Measurements from ENCODE around the gene CBLB.
A peak's percentile ranks its signal among the peaks of the same experiment; 100 is the strongest.

The CBLB gene

DNA sequence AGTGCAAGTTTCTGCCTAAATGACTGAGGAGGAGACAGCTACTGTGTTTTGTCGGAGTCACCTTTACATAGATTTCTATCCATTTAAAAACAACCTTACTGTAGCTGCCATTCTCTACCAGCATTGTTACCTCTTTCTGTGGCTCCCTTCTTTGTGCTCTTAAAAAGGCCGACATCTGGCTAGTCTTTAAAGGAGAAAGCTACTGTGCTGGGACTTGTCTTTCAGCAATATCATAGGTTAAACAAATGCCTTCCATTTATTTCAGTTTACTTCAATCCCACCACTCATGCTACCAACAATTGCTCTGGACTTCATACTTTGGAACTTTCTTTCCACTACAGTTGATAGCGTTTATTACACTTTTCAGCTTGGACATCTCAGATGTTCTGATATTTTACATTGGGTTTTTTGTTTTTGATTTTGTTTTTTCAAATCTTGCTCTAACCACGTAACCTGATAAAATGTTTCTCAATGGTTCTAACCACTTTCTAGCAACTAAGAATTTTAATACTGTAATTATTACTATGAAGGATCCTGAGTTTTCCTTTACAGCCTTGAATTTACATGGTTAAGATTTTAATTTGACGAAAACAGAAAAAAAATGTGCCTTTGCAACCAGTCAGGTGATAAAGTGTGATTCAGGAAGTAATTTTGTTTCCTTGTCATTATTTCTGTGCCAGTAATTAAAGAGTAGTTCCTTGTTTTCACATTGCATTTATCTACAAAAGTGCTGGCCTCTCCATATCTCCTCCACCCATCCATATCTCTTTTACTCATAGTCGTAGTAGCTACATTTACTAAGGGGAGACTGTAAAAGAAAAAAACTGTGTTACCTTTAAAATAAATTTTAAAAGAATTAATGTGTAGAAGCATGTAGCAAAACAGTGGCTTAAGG, 1.3 kb upstream of the CBLB start:
- no peaks in the 10 kb centered on the region for H3K27me3 ChIP-seq (ENCODE audit: low read depth, low read length)
- H3K9me3 ChIP-seq (ENCODE audit: control insufficient read depth in 1 of 2, low read length in 2 of 2): no peaks in the 10 kb centered on the region
- H3K4me1 ChIP-seq (ENCODE audit: control insufficient read depth in 1 of 2, insufficient read depth in 2 of 2, low read length in 2 of 2): peaks cover 14 to 23% of the 10 kb centered on the region in 2 donors
- peak overlapping the region; percentile 85 to 96 for H3K4me3 ChIP-seq (ENCODE audit: low read depth in 1 of 2, low read length in 2 of 2)
- peak overlapping the region; percentile 95 for H3K27ac ChIP-seq (ENCODE audit: low read length)
- H3K36me3 ChIP-seq (ENCODE audit: control insufficient read depth in 1 of 2, insufficient read depth in 2 of 2, low read length in 2 of 2): peaks cover 8 to 20% of the 10 kb centered on the region in 2 donors

DNA sequence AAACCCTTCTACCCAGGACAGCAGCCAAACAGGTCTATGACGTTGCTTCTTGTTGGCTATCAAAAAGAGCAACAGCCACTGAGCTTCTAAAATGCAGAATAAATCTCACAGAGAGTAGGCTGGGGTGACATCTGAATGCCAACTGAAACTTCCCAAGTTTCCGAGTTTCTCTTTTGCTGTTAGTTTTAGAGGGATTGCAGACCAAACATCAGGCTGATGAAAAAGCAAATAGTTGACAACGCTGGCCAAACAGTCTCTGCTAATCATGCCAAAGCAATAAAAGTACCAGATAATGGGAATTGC, 670 bp upstream of the CBLB start:
- H3K27ac ChIP-seq (ENCODE audit: low read length): peak overlapping the region; percentile 95
- peaks cover 14 to 27% of the 10 kb centered on the region in 2 donors for H3K4me1 ChIP-seq (ENCODE audit: control insufficient read depth in 1 of 2, insufficient read depth in 2 of 2, low read length in 2 of 2)
- peaks cover 13 to 25% of the 10 kb centered on the region in 2 donors for H3K36me3 ChIP-seq (ENCODE audit: control insufficient read depth in 1 of 2, insufficient read depth in 2 of 2, low read length in 2 of 2)
- peak overlapping the region; percentile 85 to 96 for H3K4me3 ChIP-seq (ENCODE audit: low read depth in 1 of 2, low read length in 2 of 2)
- no peaks in the 10 kb centered on the region for H3K27me3 ChIP-seq (ENCODE audit: low read depth, low read length)
- H3K9me3 ChIP-seq (ENCODE audit: control insufficient read depth in 1 of 2, low read length in 2 of 2): no peaks in the 10 kb centered on the region

DNA sequence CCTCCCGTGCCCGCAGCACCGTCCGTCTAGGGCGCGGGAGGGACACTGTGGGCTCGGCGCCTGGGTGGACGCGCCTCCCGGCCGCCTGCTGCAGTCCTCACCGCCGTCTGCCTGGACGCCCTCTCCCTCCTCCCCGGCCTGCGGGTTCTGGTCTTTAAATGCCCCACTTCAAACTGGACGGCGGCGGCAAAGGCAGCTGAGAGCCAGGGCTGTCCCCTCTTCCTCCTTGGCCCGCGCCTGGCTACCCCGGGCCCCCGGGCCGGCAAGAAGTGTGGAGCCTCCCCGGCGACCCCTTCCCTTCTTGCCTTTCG, 426 bp downstream of the CBLB start:
- H3K36me3 ChIP-seq (ENCODE audit: control insufficient read depth in 1 of 2, insufficient read depth in 2 of 2, low read length in 2 of 2): peaks cover 16 to 30% of the 10 kb centered on the region in 2 donors
- H3K27me3 ChIP-seq (ENCODE audit: low read depth, low read length): no peaks in the 10 kb centered on the region
- H3K27ac ChIP-seq (ENCODE audit: low read length): peak overlapping the region; percentile 92
- no peaks in the 10 kb centered on the region for H3K9me3 ChIP-seq (ENCODE audit: control insufficient read depth in 1 of 2, low read length in 2 of 2)
- peaks cover 20 to 32% of the 10 kb centered on the region in 2 donors for H3K4me1 ChIP-seq (ENCODE audit: control insufficient read depth in 1 of 2, insufficient read depth in 2 of 2, low read length in 2 of 2)
- H3K4me3 ChIP-seq (ENCODE audit: low read depth in 1 of 2, low read length in 2 of 2): peak overlapping the region; percentile 88 to 96

DNA sequence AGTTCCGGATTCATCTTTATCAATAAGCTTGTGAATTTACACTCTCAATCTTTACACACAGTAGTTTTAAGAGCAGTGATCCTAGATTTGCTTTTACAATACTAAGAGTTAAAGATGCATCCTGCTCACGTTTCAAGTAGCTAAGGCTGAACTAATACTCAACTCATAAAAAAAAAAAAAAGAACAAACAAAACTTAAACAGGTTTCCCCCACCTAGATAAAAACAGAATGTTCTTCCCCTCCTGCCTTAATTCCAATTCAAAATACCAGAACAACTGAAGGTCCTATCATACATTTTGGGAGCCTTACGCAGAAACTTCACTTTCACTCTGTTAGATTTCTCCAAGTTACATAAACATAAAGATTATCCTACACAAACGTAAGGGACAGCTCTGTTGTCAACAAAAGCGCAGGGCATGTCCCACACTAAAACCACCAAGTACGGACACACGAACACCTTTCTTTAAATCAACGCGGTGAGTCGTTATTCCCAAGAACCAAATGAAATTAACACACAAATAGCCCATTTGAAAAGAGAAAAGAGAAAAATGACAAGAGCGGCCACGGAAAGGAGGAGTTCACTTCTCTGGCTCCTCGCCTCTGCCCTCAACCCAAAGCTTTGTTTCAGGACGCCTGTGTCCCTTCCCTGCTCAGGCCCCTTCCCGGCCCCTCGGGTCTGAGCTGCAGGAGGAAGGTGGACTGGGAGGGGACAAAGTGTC, 941 bp downstream of the CBLB start:
- H3K4me1 ChIP-seq (ENCODE audit: control insufficient read depth in 1 of 2, insufficient read depth in 2 of 2, low read length in 2 of 2): peaks cover 20 to 32% of the 10 kb centered on the region in 2 donors
- no peaks in the 10 kb centered on the region for H3K9me3 ChIP-seq (ENCODE audit: control insufficient read depth in 1 of 2, low read length in 2 of 2)
- no peaks in the 10 kb centered on the region for H3K27me3 ChIP-seq (ENCODE audit: low read depth, low read length)
- peak overlapping the region; percentile 88 to 96 for H3K4me3 ChIP-seq (ENCODE audit: low read depth in 1 of 2, low read length in 2 of 2)
- peak overlapping the region; percentile 92 for H3K27ac ChIP-seq (ENCODE audit: low read length)
- H3K36me3 ChIP-seq (ENCODE audit: control insufficient read depth in 1 of 2, insufficient read depth in 2 of 2, low read length in 2 of 2): peaks cover 16 to 30% of the 10 kb centered on the region in 2 donors

DNA sequence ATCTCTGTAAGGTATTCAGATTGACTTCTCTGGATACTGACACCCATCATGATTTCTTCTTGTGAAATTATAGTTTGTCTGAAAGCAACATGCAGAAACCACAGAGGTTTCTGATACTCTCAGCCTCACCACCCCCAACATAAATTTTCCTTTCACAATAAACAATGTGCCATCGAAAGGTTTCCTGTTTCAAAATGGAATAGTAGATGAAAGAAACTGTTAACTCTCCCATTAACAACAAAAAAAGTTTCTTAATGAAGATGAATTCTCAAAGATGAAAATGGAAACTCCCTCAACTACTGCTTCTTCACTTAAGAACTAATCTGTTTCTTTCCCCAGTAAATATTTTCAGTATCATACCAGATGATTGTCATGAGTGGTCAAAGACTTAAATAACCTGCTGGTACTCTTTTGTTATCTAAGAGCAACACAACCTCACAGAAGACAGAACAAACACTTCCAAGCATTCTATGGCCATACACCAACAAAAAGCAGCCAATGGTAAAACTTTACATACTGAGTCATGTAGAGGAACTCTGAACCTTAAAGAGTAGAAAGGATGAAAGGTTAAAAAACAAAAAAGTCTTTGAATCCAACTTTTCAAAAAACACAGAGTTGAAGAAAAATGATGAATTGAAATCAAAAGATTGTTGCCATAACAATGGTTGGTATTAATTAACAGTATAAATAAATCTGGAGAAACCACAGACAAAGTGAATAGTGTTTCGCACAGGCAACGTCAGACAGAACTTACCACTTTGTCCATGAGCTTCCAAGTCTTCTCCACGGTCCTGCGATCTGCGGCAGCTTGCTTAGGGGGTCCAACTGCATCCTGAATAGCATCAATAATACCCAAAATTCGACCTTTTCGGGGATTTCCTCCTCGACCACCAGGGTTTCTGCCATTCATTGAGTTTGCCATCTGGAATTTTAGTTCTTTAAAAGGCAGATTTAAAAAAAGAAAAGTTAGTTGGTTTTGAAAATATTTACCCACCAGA, 1.9 kb downstream of the CBLB start:
- H3K27ac ChIP-seq (ENCODE audit: low read length): peak overlapping the region; percentile 92
- peaks cover 20 to 32% of the 10 kb centered on the region in 2 donors for H3K4me1 ChIP-seq (ENCODE audit: control insufficient read depth in 1 of 2, insufficient read depth in 2 of 2, low read length in 2 of 2)
- peaks cover 16 to 30% of the 10 kb centered on the region in 2 donors for H3K36me3 ChIP-seq (ENCODE audit: control insufficient read depth in 1 of 2, insufficient read depth in 2 of 2, low read length in 2 of 2)
- peak overlapping the region; percentile 88 to 96 for H3K4me3 ChIP-seq (ENCODE audit: low read depth in 1 of 2, low read length in 2 of 2)
- no peaks in the 10 kb centered on the region for H3K9me3 ChIP-seq (ENCODE audit: control insufficient read depth in 1 of 2, low read length in 2 of 2)
- no peaks in the 10 kb centered on the region for H3K27me3 ChIP-seq (ENCODE audit: low read depth, low read length)

DNA sequence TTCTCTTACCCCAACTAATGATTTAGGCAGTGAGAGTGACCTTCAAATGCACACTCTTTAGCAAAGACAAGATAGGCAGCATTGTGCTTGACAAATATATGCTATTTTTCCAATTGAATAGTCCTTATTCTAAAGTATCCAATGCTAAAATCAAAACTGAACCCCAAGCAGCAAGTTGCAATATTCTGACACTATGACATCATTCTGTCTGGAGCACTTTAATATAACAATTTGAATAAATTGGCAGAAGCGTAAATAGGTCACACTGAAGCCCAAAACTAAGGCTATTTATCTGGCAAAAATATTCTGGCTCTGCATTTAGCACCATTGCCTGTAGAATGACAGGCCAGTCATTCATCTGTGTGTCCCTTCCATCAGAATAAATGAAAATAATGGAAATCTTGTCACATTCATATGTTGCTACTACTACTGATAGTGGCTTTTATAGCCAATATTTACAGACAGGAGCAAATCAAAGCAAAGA, 2.9 kb downstream of the CBLB start:
- no peaks in the 10 kb centered on the region for H3K27me3 ChIP-seq (ENCODE audit: low read depth, low read length)
- no peaks in the 10 kb centered on the region for H3K9me3 ChIP-seq (ENCODE audit: control insufficient read depth in 1 of 2, low read length in 2 of 2)
- H3K27ac ChIP-seq (ENCODE audit: low read length): peak overlapping the region; percentile 92
- peak overlapping the region; percentile 88 to 96 for H3K4me3 ChIP-seq (ENCODE audit: low read depth in 1 of 2, low read length in 2 of 2)
- H3K36me3 ChIP-seq (ENCODE audit: control insufficient read depth in 1 of 2, insufficient read depth in 2 of 2, low read length in 2 of 2): peaks cover 16 to 30% of the 10 kb centered on the region in 2 donors
- H3K4me1 ChIP-seq (ENCODE audit: control insufficient read depth in 1 of 2, insufficient read depth in 2 of 2, low read length in 2 of 2): peaks cover 20 to 32% of the 10 kb centered on the region in 2 donors

DNA sequence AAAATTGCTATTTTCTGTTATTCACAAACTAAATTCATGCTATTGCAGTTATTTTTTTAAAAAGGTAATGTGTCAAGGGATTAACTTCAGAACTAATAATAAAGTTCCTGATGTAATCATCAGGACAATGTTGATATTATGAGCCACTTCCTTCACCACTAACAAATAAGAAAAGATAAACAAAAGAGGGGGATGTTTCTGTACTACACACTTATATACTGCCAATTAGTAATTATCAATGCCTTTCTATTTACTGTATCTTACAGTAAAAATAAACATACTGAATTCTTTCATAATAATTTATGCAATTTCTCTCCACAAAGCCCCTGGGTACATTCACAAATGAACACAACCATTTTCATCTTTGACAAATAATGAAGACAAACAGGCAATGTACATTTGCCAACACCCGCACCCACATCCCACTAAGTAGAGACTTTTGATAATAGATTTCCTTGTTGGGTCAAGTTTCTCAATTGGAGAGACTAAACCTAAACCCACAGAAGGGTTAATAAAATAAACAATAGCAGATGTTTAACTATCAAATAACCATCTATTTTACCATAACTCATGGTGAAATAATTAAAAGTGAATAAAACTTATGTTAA, 3.7 kb downstream of the CBLB start:
- Histone ChIP-seq H3K4me1 (ENCODE audit: control insufficient read depth in 1 of 2, insufficient read depth in 2 of 2, low read length in 2 of 2) (peaks cover 17 to 34% of the 10 kb centered on the region in 2 donors), H3K4me3 (ENCODE audit: low read depth in 1 of 2, low read length in 2 of 2) (peak overlapping the region; percentile 88 to 96), H3K27ac (ENCODE audit: low read length) (peak overlapping the region; percentile 92)

DNA sequence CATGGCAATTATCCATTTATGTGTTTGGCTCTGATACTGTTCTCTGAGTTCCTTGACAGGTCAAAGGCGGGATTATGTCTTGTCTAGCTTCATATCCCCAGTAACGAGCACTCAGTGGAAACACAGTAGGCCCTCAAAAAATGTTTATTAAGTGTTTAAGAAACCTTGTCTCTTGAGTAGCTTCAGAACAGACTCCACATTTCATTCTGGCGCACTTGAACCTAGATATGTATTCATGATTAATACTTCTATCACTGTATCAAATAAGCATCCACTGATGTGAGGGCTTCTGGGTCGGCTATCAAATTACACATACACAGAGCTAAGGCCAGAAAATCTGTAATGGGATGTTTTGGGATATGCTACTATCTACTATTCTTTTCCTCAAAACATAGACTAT, 4.6 kb downstream of the CBLB start:
- Histone ChIP-seq H3K4me1 (ENCODE audit: control insufficient read depth in 1 of 2, insufficient read depth in 2 of 2, low read length in 2 of 2) (peaks cover 12 to 31% of the 10 kb centered on the region in 2 donors), H3K27me3 (ENCODE audit: low read depth, low read length) (no peaks in the 10 kb centered on the region), H3K27ac (ENCODE audit: low read length) (peak overlapping the region; percentile 56), H3K9me3 (ENCODE audit: control insufficient read depth in 1 of 2, low read length in 2 of 2) (no peaks in the 10 kb centered on the region), H3K36me3 (ENCODE audit: control insufficient read depth in 1 of 2, insufficient read depth in 2 of 2, low read length in 2 of 2) (peaks cover 21 to 31% of the 10 kb centered on the region in 2 donors), H3K4me3 (ENCODE audit: low read depth in 1 of 2, low read length in 2 of 2) (peak overlapping the region; percentile 38 to 88)

More for the DNA sequence above, 3.7 kb downstream of the CBLB start:
- Histone ChIP-seq H3K36me3 (ENCODE audit: control insufficient read depth in 1 of 2, insufficient read depth in 2 of 2, low read length in 2 of 2) (peaks cover 21 to 30% of the 10 kb centered on the region in 2 donors), H3K9me3 (ENCODE audit: control insufficient read depth in 1 of 2, low read length in 2 of 2) (no peaks in the 10 kb centered on the region), H3K27me3 (ENCODE audit: low read depth, low read length) (no peaks in the 10 kb centered on the region)

DNA sequence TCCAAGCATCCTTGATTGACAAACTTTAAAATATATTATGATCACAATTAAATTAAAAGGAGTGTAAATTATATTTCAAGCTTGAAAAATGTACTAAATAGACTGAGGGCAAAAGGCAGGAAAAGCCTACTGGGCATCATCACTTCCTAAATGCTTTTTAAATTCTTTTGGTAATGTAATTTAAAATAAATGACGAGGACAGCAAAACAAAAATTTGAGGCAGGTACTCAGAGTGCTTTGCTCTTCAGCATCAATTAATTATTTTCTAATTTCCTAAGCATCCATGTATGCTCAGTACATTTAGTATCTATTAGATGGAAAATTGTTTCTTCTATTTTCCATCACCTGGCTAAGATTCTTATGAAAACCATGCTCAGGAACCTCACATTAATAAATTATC, 5.2 kb downstream of the CBLB start:
- H3K27me3 ChIP-seq (ENCODE audit: low read depth, low read length): no peaks in the 10 kb centered on the region
- H3K4me3 ChIP-seq (ENCODE audit: low read depth in 1 of 2, low read length in 2 of 2): peak overlapping the region; percentile 38 to 88
- H3K36me3 ChIP-seq (ENCODE audit: control insufficient read depth in 1 of 2, insufficient read depth in 2 of 2, low read length in 2 of 2): peaks cover 22 to 34% of the 10 kb centered on the region in 2 donors
- no peak overlapping the region for H3K27ac ChIP-seq (ENCODE audit: low read length)
- H3K4me1 ChIP-seq (ENCODE audit: control insufficient read depth in 1 of 2, insufficient read depth in 2 of 2, low read length in 2 of 2): peaks cover 12 to 31% of the 10 kb centered on the region in 2 donors
- no peaks in the 10 kb centered on the region for H3K9me3 ChIP-seq (ENCODE audit: control insufficient read depth in 1 of 2, low read length in 2 of 2)

DNA sequence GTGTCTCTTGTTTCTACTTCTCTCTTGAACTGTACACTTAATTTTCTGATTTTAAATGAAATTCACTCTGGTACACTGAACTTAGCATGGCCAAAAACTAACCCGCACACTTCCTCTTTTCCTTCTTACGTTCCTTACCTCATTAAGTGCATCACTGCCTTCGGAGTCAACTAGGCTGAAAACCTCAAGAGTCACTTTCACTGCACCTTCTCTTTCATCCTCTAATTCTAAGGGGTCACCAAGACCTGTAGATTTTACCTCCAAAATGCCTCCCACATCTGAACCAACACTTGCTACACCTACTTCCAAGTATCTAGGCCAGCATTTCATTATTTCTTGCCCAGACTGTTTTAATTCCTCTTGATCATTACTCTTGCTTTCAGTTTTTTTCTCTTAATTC, 6.6 kb downstream of the CBLB start:
- peaks cover 12 to 40% of the 10 kb centered on the region in 2 donors for H3K4me1 ChIP-seq (ENCODE audit: control insufficient read depth in 1 of 2, insufficient read depth in 2 of 2, low read length in 2 of 2)

More for the DNA sequence above, 6.6 kb downstream of the CBLB start:
- no peaks in the 10 kb centered on the region for H3K9me3 ChIP-seq (ENCODE audit: control insufficient read depth in 1 of 2, low read length in 2 of 2)
- no peak overlapping the region for H3K27ac ChIP-seq (ENCODE audit: low read length)
- H3K27me3 ChIP-seq (ENCODE audit: low read depth, low read length): no peaks in the 10 kb centered on the region
- H3K36me3 ChIP-seq (ENCODE audit: control insufficient read depth in 1 of 2, insufficient read depth in 2 of 2, low read length in 2 of 2): peaks cover 20 to 32% of the 10 kb centered on the region in 2 donors
- no peak overlapping the region for H3K4me3 ChIP-seq (ENCODE audit: low read depth in 1 of 2, low read length in 2 of 2)

Measured in muscle layer of duodenum (tissue), 2 donors.